HEK293 (cell line): ENCODE results near the gene MSH6.

Experiments used
- KLF7 ChIP-seq: fragments of 450-650 bp; formaldehyde crosslinking; IDR thresholded peaks from 2 replicates; pipeline ENCODE4 v1.5.1; 2016; ENCODE audit warnings: missing biosample characterization, missing genetic modification characterization, borderline replicate concordance
- TCF7L2 ChIP-seq: IDR thresholded peaks from 2 replicates; pipeline ENCODE4 v1.6.1; 2011; ENCODE audit warnings: low read depth, mild to moderate bottlenecking, inconsistent platforms, low read length, moderate library complexity, borderline replicate concordance
- YY1 ChIP-seq: fragments of 450-650 bp; formaldehyde crosslinking; IDR thresholded peaks from 2 replicates; pipeline ENCODE4 v1.5.1; 2018; ENCODE audit warnings: missing biosample characterization, missing genetic modification characterization
- ZBTB17 ChIP-seq: fragments of 450-650 bp; formaldehyde crosslinking; IDR thresholded peaks from 2 replicates; pipeline ENCODE4 v1.5.1; 2016; ENCODE audit warnings: missing biosample characterization, missing genetic modification characterization
- ZNF157 ChIP-seq: fragments of 450-650 bp; formaldehyde crosslinking; IDR thresholded peaks from 2 replicates; pipeline ENCODE4 v1.5.1; 2016; ENCODE audit warnings: missing biosample characterization, missing genetic modification characterization
- ZNF366 ChIP-seq: fragments of 450-650 bp; formaldehyde crosslinking; conservative IDR thresholded peaks from 2 replicates; pipeline ENCODE4 v1.5.1; 2016; ENCODE audit warnings: missing biosample characterization, missing genetic modification characterization
- TF ChIP-seq, protein P1 (sequence below): fragments of 450-650 bp; formaldehyde crosslinking; IDR thresholded peaks from 2 replicates; pipeline ENCODE4 v1.5.1; 2017; ENCODE audit warnings: missing biosample characterization, missing genetic modification characterization
- TF ChIP-seq, protein P2 (sequence below): fragments of 450-650 bp; formaldehyde crosslinking; IDR thresholded peaks from 2 replicates; pipeline ENCODE4 v1.5.1; 2016; ENCODE audit warnings: missing biosample characterization, missing genetic modification characterization
- TF ChIP-seq, protein P3 (sequence below): fragments of 450-650 bp; formaldehyde crosslinking; IDR thresholded peaks from 2 replicates; pipeline ENCODE4 v1.5.1; 2016; ENCODE audit warnings: missing biosample characterization, missing genetic modification characterization
- TF ChIP-seq, protein P4 (sequence below): fragments of 450-650 bp; formaldehyde crosslinking; IDR thresholded peaks from 2 replicates; pipeline ENCODE4 v1.5.1; 2016; ENCODE audit warnings: missing biosample characterization, missing genetic modification characterization

DNA sequence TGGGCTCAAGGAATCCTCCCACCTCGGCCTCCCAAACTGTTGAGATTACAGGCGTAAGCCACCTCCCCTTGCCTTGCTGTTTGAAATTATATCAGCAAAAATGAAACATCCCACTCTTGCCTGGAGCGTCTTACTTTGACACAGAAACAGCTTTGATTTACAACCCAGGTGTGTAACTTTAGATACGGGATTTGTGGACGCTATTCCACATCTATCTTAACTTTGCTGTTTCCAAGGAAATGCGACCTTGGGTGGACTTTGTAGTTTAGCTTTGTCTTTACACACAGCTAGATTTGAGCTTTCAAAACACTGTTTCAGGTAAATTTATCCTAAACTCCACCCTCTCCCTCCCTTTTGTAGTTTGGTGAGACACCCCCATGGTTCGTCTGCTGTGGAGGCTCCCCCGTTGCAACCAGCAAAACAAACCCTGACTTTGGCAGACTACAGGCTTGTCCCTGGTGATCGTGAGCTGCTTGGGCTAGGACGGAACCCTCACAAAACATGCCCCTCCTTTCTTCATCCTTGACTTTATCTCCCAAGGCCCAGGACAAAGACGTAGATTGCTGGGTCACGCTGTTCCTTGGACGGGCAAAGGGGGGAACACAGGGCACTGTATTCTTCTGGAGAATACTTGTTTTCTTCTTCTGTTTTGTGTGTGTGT is 5.5 kb upstream of the MSH6 start:
- TF ChIP-seq, protein P1, sequence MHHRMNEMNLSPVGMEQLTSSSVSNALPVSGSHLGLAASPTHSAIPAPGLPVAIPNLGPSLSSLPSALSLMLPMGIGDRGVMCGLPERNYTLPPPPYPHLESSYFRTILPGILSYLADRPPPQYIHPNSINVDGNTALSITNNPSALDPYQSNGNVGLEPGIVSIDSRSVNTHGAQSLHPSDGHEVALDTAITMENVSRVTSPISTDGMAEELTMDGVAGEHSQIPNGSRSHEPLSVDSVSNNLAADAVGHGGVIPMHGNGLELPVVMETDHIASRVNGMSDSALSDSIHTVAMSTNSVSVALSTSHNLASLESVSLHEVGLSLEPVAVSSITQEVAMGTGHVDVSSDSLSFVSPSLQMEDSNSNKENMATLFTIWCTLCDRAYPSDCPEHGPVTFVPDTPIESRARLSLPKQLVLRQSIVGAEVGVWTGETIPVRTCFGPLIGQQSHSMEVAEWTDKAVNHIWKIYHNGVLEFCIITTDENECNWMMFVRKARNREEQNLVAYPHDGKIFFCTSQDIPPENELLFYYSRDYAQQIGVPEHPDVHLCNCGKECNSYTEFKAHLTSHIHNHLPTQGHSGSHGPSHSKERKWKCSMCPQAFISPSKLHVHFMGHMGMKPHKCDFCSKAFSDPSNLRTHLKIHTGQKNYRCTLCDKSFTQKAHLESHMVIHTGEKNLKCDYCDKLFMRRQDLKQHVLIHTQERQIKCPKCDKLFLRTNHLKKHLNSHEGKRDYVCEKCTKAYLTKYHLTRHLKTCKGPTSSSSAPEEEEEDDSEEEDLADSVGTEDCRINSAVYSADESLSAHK (tag by site-specific recombination): no peak
- TF ChIP-seq, protein P2, sequence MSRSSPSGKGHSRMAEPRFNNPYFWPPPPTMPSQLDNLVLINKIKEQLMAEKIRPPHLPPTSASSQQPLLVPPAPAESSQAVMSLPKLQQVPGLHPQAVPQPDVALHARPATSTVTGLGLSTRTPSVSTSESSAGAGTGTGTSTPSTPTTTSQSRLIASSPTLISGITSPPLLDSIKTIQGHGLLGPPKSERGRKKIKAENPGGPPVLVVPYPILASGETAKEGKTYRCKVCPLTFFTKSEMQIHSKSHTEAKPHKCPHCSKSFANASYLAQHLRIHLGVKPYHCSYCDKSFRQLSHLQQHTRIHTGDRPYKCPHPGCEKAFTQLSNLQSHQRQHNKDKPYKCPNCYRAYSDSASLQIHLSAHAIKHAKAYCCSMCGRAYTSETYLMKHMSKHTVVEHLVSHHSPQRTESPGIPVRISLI (tag by site-specific recombination): no peak
- TF ChIP-seq KLF7 (tag by site-specific recombination) (no peak), ZNF366 (no peak), ZNF157 (tag by site-specific recombination) (no peak), TCF7L2 (no peak), ZBTB17 (tag by site-specific recombination) (no peak), YY1 (no peak)
- TF ChIP-seq, protein P3, sequence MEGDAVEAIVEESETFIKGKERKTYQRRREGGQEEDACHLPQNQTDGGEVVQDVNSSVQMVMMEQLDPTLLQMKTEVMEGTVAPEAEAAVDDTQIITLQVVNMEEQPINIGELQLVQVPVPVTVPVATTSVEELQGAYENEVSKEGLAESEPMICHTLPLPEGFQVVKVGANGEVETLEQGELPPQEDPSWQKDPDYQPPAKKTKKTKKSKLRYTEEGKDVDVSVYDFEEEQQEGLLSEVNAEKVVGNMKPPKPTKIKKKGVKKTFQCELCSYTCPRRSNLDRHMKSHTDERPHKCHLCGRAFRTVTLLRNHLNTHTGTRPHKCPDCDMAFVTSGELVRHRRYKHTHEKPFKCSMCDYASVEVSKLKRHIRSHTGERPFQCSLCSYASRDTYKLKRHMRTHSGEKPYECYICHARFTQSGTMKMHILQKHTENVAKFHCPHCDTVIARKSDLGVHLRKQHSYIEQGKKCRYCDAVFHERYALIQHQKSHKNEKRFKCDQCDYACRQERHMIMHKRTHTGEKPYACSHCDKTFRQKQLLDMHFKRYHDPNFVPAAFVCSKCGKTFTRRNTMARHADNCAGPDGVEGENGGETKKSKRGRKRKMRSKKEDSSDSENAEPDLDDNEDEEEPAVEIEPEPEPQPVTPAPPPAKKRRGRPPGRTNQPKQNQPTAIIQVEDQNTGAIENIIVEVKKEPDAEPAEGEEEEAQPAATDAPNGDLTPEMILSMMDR (tag by site-specific recombination): no peak
- TF ChIP-seq, protein P4, sequence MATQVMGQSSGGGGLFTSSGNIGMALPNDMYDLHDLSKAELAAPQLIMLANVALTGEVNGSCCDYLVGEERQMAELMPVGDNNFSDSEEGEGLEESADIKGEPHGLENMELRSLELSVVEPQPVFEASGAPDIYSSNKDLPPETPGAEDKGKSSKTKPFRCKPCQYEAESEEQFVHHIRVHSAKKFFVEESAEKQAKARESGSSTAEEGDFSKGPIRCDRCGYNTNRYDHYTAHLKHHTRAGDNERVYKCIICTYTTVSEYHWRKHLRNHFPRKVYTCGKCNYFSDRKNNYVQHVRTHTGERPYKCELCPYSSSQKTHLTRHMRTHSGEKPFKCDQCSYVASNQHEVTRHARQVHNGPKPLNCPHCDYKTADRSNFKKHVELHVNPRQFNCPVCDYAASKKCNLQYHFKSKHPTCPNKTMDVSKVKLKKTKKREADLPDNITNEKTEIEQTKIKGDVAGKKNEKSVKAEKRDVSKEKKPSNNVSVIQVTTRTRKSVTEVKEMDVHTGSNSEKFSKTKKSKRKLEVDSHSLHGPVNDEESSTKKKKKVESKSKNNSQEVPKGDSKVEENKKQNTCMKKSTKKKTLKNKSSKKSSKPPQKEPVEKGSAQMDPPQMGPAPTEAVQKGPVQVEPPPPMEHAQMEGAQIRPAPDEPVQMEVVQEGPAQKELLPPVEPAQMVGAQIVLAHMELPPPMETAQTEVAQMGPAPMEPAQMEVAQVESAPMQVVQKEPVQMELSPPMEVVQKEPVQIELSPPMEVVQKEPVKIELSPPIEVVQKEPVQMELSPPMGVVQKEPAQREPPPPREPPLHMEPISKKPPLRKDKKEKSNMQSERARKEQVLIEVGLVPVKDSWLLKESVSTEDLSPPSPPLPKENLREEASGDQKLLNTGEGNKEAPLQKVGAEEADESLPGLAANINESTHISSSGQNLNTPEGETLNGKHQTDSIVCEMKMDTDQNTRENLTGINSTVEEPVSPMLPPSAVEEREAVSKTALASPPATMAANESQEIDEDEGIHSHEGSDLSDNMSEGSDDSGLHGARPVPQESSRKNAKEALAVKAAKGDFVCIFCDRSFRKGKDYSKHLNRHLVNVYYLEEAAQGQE: no peak
